Neural cell (in vitro differentiated cells): ENCODE results near the gene SLC6A18. TPM values are rescaled to one million over a fixed set of nuclear protein-coding genes. Genes with fewer than 3 reads are reported as not detected.

Experiments
- H2AFZ ChIP-seq: fragments of 200-600, 300-800 bp; sonication (generic), shearing (Covaris generic); 2 replicates; pipeline ENCODE4 v1.6.0; 2014; ENCODE audit warnings: low read depth, mild to moderate bottlenecking, antibody characterized with exemption, low read length, moderate library complexity
- H3F3A ChIP-seq: fragments of 200-600 bp; shearing (Covaris generic); 2 replicates; pipeline ENCODE4 v1.6.1; 2016; ENCODE audit warnings: mild to moderate bottlenecking, moderate library complexity, mixed read lengths, antibody characterized with exemption, low read length; ENCODE audit not compliant: insufficient read depth, poor library complexity, severe bottlenecking
- H3K27ac ChIP-seq: fragments of 200-600, 300-800 bp; sonication (generic), shearing (Covaris generic); 2 replicates; pipeline ENCODE4 v1.5.1; 2014; ENCODE audit warnings: mild to moderate bottlenecking, low read length, moderate library complexity
- H3K27me3 ChIP-seq: fragments of 300-800, 200-600 bp; sonication (generic), shearing (Covaris generic); 2 replicates; pipeline ENCODE4 v1.6.0; 2014; ENCODE audit warnings: mild to moderate bottlenecking, low read depth, low read length, moderate library complexity; ENCODE audit not compliant: insufficient read depth
- H3K36me3 ChIP-seq: fragments of 300-800, 200-600 bp; sonication (generic), shearing (Covaris generic); 2 replicates; pipeline ENCODE4 v1.5.1; 2014; ENCODE audit warnings: mild to moderate bottlenecking, antibody characterized with exemption, low read length, moderate library complexity; ENCODE audit not compliant: insufficient read depth
- H3K4me2 ChIP-seq: fragments of 300-800, 200-600 bp; sonication (generic), shearing (Covaris generic); 2 replicates; pipeline ENCODE4 v1.6.0; 2014; ENCODE audit warnings: mild to moderate bottlenecking, low read length
- H3K4me3 ChIP-seq: fragments of 300-800, 200-600 bp; sonication (generic), shearing (Covaris generic); 2 replicates; pipeline ENCODE4 v1.5.1; 2014; ENCODE audit warnings: mild to moderate bottlenecking, low read length, moderate library complexity
- H3K79me2 ChIP-seq: fragments of 200-600 bp; shearing (Covaris generic); replicated peaks from 2 replicates; pipeline ENCODE4 v1.6.0; 2014; ENCODE audit warnings: mild to moderate bottlenecking, low read length, moderate library complexity; ENCODE audit not compliant: insufficient read depth
- H3K9ac ChIP-seq: fragments of 300-800, 200-600 bp; sonication (generic), shearing (Covaris generic); 2 replicates; pipeline ENCODE4 v1.6.1; 2016; ENCODE audit warnings: mild to moderate bottlenecking, low read length, mixed read lengths
- H3K9me2 ChIP-seq: fragments of 200-600 bp; shearing (Covaris generic); 2 replicates; pipeline ENCODE4 v1.6.1; 2016; ENCODE audit warnings: mild to moderate bottlenecking, low read length, mixed read lengths; ENCODE audit not compliant: insufficient read depth
- H3K9me3 ChIP-seq: fragments of 200-600, 300-800 bp; sonication (generic), shearing (Covaris generic); 2 replicates; pipeline ENCODE4 v1.6.1; 2016; ENCODE audit warnings: mild to moderate bottlenecking, mixed run types, low read length, moderate library complexity, mixed read lengths
- H4K20me1 ChIP-seq: fragments of 200-600 bp; shearing (Covaris generic); 2 replicates; pipeline ENCODE4 v1.6.1; 2016; ENCODE audit warnings: mild to moderate bottlenecking, mixed run types; ENCODE audit not compliant: insufficient read depth
- EP300 ChIP-seq: fragments of 450-650 bp; conservative IDR thresholded peaks from 2 replicates; pipeline ENCODE4 v1.6.1; 2014; ENCODE audit warnings: antibody characterized with exemption, mild to moderate bottlenecking, moderate library complexity; ENCODE audit not compliant: poor library complexity, severe bottlenecking
- EZH2 ChIP-seq: fragments of 200-600, 300-800 bp; shearing (Covaris generic), sonication (generic); IDR thresholded peaks from 2 replicates; pipeline ENCODE4 v1.6.1; 2014; ENCODE audit warnings: antibody characterized with exemption, low read length, borderline replicate concordance, mild to moderate bottlenecking; ENCODE audit not compliant: insufficient read depth, poor library complexity, severe bottlenecking
- MXI1 ChIP-seq: fragments of 450-650 bp; conservative IDR thresholded peaks from 2 replicates; pipeline ENCODE4 v1.6.1; 2014; ENCODE audit warnings: antibody characterized with exemption, mild to moderate bottlenecking; ENCODE audit not compliant: poor library complexity, severe bottlenecking
- POLR2AphosphoS5 ChIP-seq: IDR thresholded peaks from 2 replicates; pipeline ENCODE4 v1.6.1; 2012
- RAD21 ChIP-seq: fragments of 450-650 bp; conservative IDR thresholded peaks from 2 replicates; pipeline ENCODE4 v1.6.1; 2014; ENCODE audit warnings: antibody characterized with exemption, mild to moderate bottlenecking, moderate library complexity
- SMC3 ChIP-seq: fragments of 450-650 bp; conservative IDR thresholded peaks from 2 replicates; pipeline ENCODE4 v1.6.1; 2014; ENCODE audit warnings: antibody characterized with exemption, mild to moderate bottlenecking, moderate library complexity; ENCODE audit not compliant: poor library complexity
- TAF1 ChIP-seq: IDR thresholded peaks from 2 replicates; pipeline ENCODE4 v1.6.1; 2012; ENCODE audit warnings: low read depth
- polyA plus RNA-seq: library from polyadenylated mRNA; depleted of rRNA; stranded (reverse); fragments of >200 nt; gene quantifications from 2 replicates; pipeline ENCODE4 v1.2.3, GENCODE V29; 2014
- TF ChIP-seq, protein P1 (sequence below): fragments of 450-650 bp; IDR thresholded peaks from 2 replicates; pipeline ENCODE4 v1.5.1; 2014; ENCODE audit warnings: antibody characterized with exemption, mild to moderate bottlenecking, moderate library complexity; ENCODE audit not compliant: poor library complexity, severe bottlenecking
- TF ChIP-seq, protein P2 (sequence below): IDR thresholded peaks from 2 replicates; pipeline ENCODE4 v1.6.1; 2012; ENCODE audit warnings: borderline replicate concordance

SLC6A18 gene
- polyA plus RNA-seq, 1 donor from 2014 or later = not detected

DNA sequence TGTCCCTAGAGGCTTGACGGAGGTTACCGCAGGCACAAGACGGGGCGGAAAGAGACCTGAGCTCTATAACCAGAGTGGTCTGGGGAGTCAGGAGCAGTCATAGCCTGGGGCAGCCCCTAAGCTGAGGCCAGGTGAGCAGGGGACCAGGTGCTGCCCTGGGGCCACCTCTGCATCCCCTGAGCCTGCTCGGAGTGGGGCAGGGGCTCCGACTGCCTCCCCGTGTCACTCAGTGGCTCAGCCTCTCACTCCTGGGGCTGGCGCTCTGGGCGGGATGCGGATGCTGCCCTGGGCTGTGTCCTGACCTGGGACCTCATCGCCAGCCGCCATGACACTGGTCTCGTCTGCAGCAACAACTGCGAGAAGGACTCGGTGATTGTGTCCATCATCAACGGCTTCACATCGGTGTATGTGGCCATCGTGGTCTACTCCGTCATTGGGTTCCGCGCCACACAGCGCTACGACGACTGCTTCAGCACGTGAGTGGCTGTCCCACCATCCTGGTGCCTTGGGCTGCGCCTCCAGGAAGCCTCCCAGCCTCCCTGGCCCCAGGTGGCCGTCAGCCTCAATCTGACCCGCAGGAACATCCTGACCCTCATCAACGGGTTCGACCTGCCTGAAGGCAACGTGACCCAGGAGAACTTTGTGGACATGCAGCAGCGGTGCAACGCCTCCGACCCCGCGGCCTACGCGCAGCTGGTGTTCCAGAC is 8.8 kb upstream of the SLC6A18 start:
- no peak overlapping the region for H2AFZ ChIP-seq

DNA sequence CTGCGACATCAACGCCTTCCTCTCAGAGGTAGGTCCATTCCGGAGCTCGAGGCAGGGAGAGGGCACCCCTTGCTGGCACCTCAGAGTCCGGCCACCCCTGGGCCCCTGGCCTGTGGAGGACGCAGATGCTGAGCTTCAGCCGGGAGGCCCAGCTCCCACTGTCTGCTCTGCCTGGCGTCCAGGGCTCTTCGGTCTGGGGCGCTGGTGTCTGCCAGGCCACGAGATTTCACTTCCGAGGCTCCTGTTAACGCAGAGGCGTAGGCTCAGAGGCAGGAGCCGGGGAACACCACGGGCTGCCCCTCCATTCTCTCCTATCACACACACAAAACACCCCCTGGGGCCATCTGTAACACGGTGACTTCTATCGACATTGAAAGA is 8.3 kb upstream of the SLC6A18 start:
- no peak overlapping the region for H3K9ac ChIP-seq
- TF ChIP-seq, protein P1, sequence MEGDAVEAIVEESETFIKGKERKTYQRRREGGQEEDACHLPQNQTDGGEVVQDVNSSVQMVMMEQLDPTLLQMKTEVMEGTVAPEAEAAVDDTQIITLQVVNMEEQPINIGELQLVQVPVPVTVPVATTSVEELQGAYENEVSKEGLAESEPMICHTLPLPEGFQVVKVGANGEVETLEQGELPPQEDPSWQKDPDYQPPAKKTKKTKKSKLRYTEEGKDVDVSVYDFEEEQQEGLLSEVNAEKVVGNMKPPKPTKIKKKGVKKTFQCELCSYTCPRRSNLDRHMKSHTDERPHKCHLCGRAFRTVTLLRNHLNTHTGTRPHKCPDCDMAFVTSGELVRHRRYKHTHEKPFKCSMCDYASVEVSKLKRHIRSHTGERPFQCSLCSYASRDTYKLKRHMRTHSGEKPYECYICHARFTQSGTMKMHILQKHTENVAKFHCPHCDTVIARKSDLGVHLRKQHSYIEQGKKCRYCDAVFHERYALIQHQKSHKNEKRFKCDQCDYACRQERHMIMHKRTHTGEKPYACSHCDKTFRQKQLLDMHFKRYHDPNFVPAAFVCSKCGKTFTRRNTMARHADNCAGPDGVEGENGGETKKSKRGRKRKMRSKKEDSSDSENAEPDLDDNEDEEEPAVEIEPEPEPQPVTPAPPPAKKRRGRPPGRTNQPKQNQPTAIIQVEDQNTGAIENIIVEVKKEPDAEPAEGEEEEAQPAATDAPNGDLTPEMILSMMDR = no peak
- no peak for TF ChIP-seq POLR2AphosphoS5
- TF ChIP-seq RAD21 = no peak
- TF ChIP-seq SMC3 = no peak
- no peak for TF ChIP-seq MXI1
- TF ChIP-seq, protein P2, sequence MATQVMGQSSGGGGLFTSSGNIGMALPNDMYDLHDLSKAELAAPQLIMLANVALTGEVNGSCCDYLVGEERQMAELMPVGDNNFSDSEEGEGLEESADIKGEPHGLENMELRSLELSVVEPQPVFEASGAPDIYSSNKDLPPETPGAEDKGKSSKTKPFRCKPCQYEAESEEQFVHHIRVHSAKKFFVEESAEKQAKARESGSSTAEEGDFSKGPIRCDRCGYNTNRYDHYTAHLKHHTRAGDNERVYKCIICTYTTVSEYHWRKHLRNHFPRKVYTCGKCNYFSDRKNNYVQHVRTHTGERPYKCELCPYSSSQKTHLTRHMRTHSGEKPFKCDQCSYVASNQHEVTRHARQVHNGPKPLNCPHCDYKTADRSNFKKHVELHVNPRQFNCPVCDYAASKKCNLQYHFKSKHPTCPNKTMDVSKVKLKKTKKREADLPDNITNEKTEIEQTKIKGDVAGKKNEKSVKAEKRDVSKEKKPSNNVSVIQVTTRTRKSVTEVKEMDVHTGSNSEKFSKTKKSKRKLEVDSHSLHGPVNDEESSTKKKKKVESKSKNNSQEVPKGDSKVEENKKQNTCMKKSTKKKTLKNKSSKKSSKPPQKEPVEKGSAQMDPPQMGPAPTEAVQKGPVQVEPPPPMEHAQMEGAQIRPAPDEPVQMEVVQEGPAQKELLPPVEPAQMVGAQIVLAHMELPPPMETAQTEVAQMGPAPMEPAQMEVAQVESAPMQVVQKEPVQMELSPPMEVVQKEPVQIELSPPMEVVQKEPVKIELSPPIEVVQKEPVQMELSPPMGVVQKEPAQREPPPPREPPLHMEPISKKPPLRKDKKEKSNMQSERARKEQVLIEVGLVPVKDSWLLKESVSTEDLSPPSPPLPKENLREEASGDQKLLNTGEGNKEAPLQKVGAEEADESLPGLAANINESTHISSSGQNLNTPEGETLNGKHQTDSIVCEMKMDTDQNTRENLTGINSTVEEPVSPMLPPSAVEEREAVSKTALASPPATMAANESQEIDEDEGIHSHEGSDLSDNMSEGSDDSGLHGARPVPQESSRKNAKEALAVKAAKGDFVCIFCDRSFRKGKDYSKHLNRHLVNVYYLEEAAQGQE = no peak
- no peak for TF ChIP-seq TAF1
- no peak for TF ChIP-seq EP300
- TF ChIP-seq EZH2 = no peak
- no peak overlapping the region for H3K4me2 ChIP-seq
- no peaks in the 10 kb centered on the region for H3K9me3 ChIP-seq
- no peaks in the 10 kb centered on the region for H4K20me1 ChIP-seq
- no peaks in the 10 kb centered on the region for H3F3A ChIP-seq
- H3K27ac ChIP-seq = no peak overlapping the region
- no peaks in the 10 kb centered on the region for H3K9me2 ChIP-seq
- no peaks in the 10 kb centered on the region for H3K27me3 ChIP-seq
- no peak overlapping the region for H3K4me3 ChIP-seq
- no peaks in the 10 kb centered on the region for H3K36me3 ChIP-seq
- no peak overlapping the region for H2AFZ ChIP-seq
- no peaks in the 10 kb centered on the region for H3K79me2 ChIP-seq

More for the DNA sequence above, 8.8 kb upstream of the SLC6A18 start:
- H3K9ac ChIP-seq = no peak overlapping the region
- H3K79me2 ChIP-seq = no peaks in the 10 kb centered on the region
- H3K4me2 ChIP-seq = no peak overlapping the region
- H3K27me3 ChIP-seq = no peaks in the 10 kb centered on the region
- H3K27ac ChIP-seq = no peak overlapping the region
- H3K4me3 ChIP-seq = no peak overlapping the region
- no peaks in the 10 kb centered on the region for H3F3A ChIP-seq
- H3K9me2 ChIP-seq = no peaks in the 10 kb centered on the region
- H3K9me3 ChIP-seq = no peaks in the 10 kb centered on the region
- no peaks in the 10 kb centered on the region for H4K20me1 ChIP-seq
- no peaks in the 10 kb centered on the region for H3K36me3 ChIP-seq
- TF ChIP-seq POLR2AphosphoS5 (no peak), RAD21 (no peak), TAF1 (no peak), EZH2 (no peak), MXI1 (no peak), EP300 (no peak), SMC3 (no peak)
- TF ChIP-seq, protein P1 = no peak
- TF ChIP-seq, protein P2 = no peak
